ENCODE measurements around the gene AGO1. TPM values are rescaled to one million over a fixed set of nuclear protein-coding genes. Genes with fewer than 3 reads are reported as not detected.

Gene AGO1
- total and polyA plus RNA-seq, 2 of the 13 experiments (the other 11 are each of a cell fraction or from before 2014, with no cell fraction given) = 9.2 to 18.6 TPM

GRCh38 chr1:35893051-35893879 lies 10.3 kb downstream of the AGO1 start (continued):
- TF ChIP-seq ZNF761 (CRISPR knock-in tag; conservative IDR thresholded peaks at IDR 0.05) (no peak), ZNF780A (CRISPR knock-in tag; IDR thresholded peaks at IDR 0.05) (no peak), YY1 (IDR thresholded peaks at IDR 0.05; ENCODE audit: insufficient read depth, insufficient replicate concordance, low read depth, low read length) (no peak), CERS6 (CRISPR knock-in tag; IDR thresholded peaks at IDR 0.05) (no peak), SCMH1 (CRISPR knock-in tag; IDR thresholded peaks at IDR 0.05; ENCODE audit: borderline replicate concordance) (no peak), ZNF20 (CRISPR knock-in tag; IDR thresholded peaks at IDR 0.05) (no peak), MBNL3 (CRISPR knock-in tag; conservative IDR thresholded peaks at IDR 0.05) (no peak), SNAPC4 (CRISPR knock-in tag; IDR thresholded peaks at IDR 0.05) (no peak)
